ENCODE measurements around the gene HSPB1.
"Not testable (repeated sequence)": the region's sequence is repeated elsewhere in the genome, so short reads cannot be mapped to it uniquely, and the experiment has no call there.

Gene HSPB1

DNA sequence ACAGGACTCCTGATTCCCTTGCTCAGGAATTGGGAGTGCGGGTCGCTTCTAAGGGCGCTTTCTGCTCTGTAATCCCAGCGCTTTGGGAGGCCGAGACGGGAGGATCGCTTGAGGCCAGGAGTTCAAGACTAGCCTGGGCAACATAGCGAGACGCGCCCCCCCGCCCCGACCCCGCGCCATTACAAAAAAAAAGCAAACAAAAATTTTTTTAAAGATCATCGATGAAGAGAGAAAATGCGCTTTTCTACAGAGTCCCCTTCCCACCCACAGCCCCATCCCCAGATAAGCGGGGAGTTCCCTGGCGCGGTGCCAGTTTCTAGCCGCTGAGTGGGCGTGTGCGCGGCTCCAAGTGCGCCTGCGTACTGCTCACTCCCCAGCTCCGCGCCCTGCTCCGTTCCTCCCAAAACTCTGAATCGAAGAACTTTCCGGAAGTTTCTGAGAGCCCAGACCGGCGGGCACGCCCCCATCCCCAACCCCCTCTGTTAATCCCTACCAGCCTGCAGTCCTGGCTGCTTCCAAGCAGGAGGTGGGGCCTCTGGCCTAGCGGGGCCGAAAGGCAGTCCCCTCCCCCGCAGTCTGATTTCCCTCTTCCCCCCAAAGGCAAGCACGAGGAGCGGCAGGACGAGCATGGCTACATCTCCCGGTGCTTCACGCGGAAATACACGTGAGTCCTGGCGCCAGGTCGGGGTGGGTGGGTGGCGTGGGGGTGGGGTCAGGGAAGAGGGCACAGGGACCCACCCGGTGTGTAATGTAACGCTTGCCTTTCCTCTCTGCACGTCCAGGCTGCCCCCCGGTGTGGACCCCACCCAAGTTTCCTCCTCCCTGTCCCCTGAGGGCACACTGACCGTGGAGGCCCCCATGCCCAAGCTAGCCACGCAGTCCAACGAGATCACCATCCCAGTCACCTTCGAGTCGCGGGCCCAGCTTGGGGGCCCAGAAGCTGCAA lies 1.0 kb downstream of the HSPB1 start:
- peaks cover 4% of the 10 kb centered on the region for H3K36me3 Mint-ChIP-seq (ENCODE audit: insufficient read depth)
- peak; percentile 55 to 58 (median 57) for DNase-seq
- H3K4me1 Mint-ChIP-seq (ENCODE audit: low read depth in 2 of 2) = peaks cover 10 to 13% of the 10 kb centered on the region in 2 donors
- H3K9me3 Mint-ChIP-seq = no peaks in the 10 kb centered on the region
- H3K27ac Mint-ChIP-seq = peak overlapping the region; percentile 83 to 92
- ATAC-seq (replicated peaks) = peak; percentile 60
- peak overlapping the region; percentile 93 to 95 for H3K4me3 Mint-ChIP-seq
- no peaks in the 10 kb centered on the region for H3K27me3 Mint-ChIP-seq

DNA sequence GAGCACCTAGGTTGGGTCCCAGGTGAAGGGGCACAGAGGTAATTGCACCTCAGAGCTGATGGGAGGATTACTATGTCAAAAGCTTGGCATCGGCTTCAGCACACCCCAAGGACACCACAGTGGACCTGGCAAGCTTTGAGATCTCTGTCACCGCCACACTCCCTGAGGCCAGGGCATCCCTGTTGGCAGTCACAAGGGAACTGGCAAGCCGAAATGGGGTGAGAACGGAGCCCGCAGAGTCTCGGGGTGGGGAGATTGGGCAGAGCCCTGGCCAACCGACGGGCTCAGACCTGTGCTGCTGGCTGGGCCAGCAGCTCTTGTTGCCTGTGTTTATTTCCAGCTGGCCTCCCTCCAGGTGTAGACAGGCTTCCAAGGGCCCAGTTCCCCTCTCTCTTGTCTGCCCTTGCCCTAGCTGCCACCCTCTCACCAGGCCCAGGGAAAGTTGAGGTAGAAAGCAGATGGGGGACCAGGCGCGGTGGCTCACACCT lies 2.5 kb downstream of the HSPB1 start:
- no peak overlapping the region for H3K27ac Mint-ChIP-seq
- H3K27me3 Mint-ChIP-seq = no peaks in the 10 kb centered on the region
- peaks cover 4% of the 10 kb centered on the region for H3K36me3 Mint-ChIP-seq (ENCODE audit: insufficient read depth)
- peaks cover 10 to 13% of the 10 kb centered on the region in 2 donors for H3K4me1 Mint-ChIP-seq (ENCODE audit: low read depth in 2 of 2)
- peak overlapping the region in 1 of 2 donors; percentile 21 for H3K4me3 Mint-ChIP-seq
- H3K9me3 Mint-ChIP-seq = no peaks in the 10 kb centered on the region
- DNase-seq (no peak), ATAC-seq (replicated peaks) (no peak)

DNA sequence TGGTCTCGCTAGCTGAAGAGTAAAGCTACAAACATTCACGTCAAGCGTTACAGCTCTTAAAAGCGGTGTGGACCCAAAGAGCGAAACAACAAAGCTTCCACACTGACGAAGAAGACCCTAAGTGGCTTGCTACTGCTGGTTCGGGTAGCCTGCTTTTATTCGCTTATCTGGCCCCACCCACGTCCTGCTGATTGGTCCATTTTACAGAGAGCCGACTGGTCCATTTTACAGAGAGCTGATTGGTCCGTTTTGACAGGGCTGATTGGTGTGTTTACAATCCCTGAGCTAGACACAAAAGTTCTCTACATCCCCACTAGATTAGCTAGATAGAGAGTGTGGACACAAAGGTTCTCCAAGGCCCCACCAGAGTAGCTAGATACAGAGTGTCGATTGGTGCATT lies 6.4 kb downstream of the HSPB1 start:
- not testable (repeated sequence) for DNase-seq; H3K4me1 Mint-ChIP-seq (ENCODE audit: low read depth in 2 of 2); H3K36me3 Mint-ChIP-seq (ENCODE audit: insufficient read depth); H3K9me3 Mint-ChIP-seq; ATAC-seq (replicated peaks); H3K27me3 Mint-ChIP-seq; H3K27ac Mint-ChIP-seq; H3K4me3 Mint-ChIP-seq

DNA sequence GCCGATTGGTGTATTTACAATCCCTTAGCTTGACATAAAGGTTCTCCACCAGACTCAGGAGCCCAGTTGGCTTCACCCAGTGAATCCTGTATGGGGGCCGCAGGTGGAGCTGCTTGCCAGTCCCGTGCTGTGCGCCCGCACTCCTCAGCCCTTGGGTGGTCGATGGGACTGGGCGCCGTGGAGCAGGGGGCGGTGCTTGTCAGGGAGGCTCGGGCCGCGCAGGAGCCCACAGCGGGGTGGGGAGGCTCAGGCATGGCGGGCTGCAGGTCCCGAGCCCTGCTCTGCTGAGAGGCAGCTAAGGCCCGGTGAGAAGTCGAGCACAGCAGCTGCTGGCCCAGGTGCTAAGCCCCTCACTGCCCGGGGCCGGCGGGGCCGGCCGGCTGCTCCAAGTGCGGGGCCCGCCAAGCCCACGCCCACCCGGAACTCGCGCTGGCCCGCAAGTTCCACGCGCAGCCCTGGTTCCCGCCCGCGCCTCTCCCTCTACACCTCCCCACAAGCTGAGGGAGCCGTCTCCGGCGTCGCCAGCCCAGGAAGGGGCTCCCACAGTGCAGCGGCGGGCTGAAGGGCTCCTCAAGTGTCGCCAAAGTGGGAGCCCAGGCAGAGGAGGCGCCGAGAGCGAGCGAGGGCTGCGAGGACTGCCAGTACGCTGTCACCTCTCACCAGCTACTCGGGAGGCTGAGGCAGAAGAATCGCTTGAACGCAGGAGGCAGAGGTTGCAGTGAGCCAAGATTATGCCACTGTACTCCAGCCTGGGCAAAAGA lies 7.0 kb downstream of the HSPB1 start:
- not testable (repeated sequence) for H3K27me3 Mint-ChIP-seq; ATAC-seq (replicated peaks)

DNA sequence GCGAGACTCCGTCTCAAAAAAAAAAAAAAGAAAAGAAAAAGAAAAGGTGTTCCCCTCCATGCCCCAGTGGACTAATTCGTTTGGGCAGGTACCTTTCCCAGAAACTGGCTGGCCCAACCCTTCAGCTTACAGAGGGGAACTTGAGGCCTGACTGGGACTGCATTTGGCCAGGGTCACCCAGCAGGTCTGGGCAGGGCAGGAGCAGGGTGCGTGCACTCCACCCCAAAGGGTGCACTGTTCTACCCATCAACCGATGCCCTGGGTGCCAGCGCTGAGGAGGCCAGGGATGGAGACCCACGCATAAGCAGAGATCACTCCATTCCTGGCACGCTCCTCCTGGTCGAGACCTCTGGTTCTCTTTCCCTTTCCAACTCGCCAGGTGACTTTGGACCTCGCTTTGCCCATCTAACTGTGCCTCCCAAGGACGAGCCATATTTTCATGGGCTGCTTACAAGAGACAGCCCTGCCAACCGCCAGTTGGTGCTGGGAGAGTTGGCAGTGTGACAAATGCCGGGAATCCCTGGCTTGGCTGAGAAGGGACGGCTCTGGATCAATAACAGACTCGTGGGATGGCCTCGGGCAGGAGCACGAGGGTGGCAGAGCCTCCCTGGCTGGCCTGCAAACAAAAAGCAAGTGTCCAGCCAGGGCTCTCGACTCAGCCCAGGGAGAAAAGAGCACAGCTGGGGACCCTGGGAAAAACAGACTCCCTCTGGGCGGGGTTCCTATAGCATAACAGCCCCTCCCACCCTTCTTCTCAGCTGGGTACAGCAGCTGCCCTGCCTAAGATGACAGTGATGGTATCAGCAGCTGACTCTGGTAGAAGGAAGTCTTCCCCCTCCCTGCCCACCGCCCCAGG lies 7.9 kb downstream of the HSPB1 start:
- peaks cover 3% of the 10 kb centered on the region for H3K36me3 Mint-ChIP-seq (ENCODE audit: insufficient read depth)
- H3K4me1 Mint-ChIP-seq (ENCODE audit: low read depth in 2 of 2) = peaks cover 4 to 6% of the 10 kb centered on the region in 2 donors
- no peaks in the 10 kb centered on the region for H3K27me3 Mint-ChIP-seq
- DNase-seq (no peak), ATAC-seq (replicated peaks) (no peak)
- H3K4me3 Mint-ChIP-seq = no peak overlapping the region
- no peaks in the 10 kb centered on the region for H3K9me3 Mint-ChIP-seq
- H3K27ac Mint-ChIP-seq = no peak overlapping the region

More for the DNA sequence above, 7.0 kb downstream of the HSPB1 start:
- not testable (repeated sequence) for H3K4me3 Mint-ChIP-seq; H3K4me1 Mint-ChIP-seq (ENCODE audit: low read depth in 2 of 2); DNase-seq; H3K9me3 Mint-ChIP-seq; H3K36me3 Mint-ChIP-seq (ENCODE audit: insufficient read depth); H3K27ac Mint-ChIP-seq

DNA sequence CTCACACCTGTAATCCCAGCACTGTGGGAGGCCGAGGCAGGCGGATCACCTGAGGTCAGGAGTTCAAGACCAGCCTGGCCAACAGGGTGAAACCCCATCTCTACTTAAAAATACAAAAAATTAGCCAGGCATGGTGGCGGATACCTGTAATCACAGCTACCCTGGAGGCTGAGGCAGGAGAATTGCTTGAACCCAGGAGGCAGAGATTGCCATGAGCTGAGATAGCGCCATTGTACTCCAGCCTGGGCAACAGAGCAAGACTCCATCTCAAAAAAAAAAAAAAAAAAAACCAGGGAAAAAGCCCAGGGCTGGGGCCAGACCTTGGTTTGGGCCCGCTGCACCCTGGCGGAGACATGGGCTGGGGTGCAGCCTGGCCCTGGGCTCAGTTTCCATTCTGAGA lies 9.4 kb downstream of the HSPB1 start:
- H3K4me3 Mint-ChIP-seq; ATAC-seq (replicated peaks); H3K9me3 Mint-ChIP-seq; H3K36me3 Mint-ChIP-seq (ENCODE audit: insufficient read depth); H3K27ac Mint-ChIP-seq; DNase-seq; H3K27me3 Mint-ChIP-seq; H3K4me1 Mint-ChIP-seq (ENCODE audit: low read depth in 2 of 2): not testable (repeated sequence)

DNA sequence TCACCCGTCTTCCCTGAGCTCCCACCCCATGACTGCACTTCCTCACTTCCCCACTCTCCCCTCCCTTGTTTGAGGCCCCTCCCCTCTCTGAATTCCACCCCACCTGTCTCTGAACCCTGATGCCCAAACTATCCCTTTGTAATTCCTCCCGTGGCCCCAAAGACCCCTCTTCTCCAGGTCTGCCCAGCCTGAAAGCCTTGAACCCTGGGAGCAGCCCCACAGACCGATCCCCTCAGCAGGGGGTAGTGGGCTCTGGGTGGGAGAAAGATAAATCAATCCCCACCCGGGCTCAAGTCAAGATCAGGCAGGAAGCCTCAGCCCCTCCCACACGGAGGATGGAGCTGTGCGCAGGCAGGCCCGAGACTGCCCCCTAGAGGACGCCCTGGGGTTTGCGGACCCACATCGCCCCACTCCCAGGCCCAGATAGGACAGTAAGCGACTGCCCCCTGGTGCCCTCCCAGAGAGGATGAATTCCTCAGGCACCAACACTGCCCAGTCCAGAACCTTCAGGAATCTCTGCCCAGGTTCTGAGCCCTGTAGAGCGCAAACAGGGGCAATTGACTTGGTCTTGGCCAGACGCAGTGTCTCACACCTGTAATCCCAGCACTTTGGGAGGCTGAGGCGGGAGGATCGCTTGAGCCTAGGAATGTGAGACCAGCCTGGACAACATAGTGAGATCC lies 11.7 kb downstream of the HSPB1 start:
- Mint-ChIP-seq H3K9me3 (no peaks in the 10 kb centered on the region), H3K4me1 (ENCODE audit: low read depth in 2 of 2) (peaks cover 20% of the 10 kb centered on the region in 2 donors), H3K36me3 (ENCODE audit: insufficient read depth) (peaks cover 12% of the 10 kb centered on the region), H3K27me3 (no peaks in the 10 kb centered on the region), H3K4me3 (peak overlapping the region; percentile 33 to 54), H3K27ac (peak overlapping the region in 1 of 2 donors; percentile 10)
- DNase-seq (peak; percentile 95 to 96 (median 96)), ATAC-seq (replicated peaks) (peak; percentile 61)

DNA sequence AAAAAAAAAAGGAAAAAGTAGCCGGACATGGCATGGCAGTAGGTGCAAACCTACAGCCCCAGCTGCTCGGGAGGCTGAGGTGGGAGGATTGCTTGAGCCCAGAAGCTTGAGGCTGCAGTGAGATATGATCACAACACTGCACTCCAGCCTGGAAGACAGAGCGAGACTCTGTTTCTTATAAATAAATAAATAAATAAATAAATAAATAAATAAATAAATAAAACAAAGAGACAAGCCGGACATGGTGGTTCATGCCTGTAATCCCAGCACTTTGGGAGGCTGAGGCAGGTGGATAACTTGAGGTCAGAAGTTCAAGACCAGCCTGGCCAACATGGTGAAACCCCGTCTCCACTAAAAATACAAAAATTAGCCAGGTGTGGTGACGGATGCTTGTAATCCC lies 12.3 kb downstream of the HSPB1 start:
- Mint-ChIP-seq H3K4me1 (ENCODE audit: low read depth in 2 of 2) (peaks cover 21 to 22% of the 10 kb centered on the region in 2 donors), H3K36me3 (ENCODE audit: insufficient read depth) (peaks cover 12% of the 10 kb centered on the region)
- ATAC-seq (replicated peaks); H3K27ac Mint-ChIP-seq; H3K4me3 Mint-ChIP-seq; H3K9me3 Mint-ChIP-seq; H3K27me3 Mint-ChIP-seq; DNase-seq: not testable (repeated sequence)

DNA sequence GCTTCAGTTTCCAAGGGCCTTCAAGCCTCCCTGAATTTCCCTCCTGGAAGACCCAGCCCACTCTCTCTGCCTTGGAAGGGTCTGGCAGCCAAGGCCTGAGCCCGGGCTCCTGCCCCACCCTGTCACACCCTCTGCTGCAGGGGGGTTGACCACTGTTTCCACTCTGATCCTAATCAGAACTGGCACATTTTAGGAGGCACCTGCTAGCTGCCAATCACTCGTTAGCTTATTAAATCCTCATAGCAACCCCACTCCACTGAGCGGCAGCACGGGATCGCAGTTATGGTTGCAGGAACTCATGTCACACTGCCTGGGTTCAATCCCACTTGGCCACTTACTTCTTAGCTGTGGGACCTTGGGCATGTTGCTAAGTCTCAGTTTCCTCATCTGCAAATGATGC lies 12.9 kb downstream of the HSPB1 start:
- Mint-ChIP-seq H3K4me1 (ENCODE audit: low read depth in 2 of 2) (peaks cover 22 to 26% of the 10 kb centered on the region in 2 donors), H3K9me3 (no peaks in the 10 kb centered on the region), H3K4me3 (no peak overlapping the region), H3K36me3 (ENCODE audit: insufficient read depth) (peaks cover 12% of the 10 kb centered on the region), H3K27me3 (no peaks in the 10 kb centered on the region), H3K27ac (no peak overlapping the region)
- DNase-seq = no peak
- ATAC-seq (replicated peaks) = no peak

DNA sequence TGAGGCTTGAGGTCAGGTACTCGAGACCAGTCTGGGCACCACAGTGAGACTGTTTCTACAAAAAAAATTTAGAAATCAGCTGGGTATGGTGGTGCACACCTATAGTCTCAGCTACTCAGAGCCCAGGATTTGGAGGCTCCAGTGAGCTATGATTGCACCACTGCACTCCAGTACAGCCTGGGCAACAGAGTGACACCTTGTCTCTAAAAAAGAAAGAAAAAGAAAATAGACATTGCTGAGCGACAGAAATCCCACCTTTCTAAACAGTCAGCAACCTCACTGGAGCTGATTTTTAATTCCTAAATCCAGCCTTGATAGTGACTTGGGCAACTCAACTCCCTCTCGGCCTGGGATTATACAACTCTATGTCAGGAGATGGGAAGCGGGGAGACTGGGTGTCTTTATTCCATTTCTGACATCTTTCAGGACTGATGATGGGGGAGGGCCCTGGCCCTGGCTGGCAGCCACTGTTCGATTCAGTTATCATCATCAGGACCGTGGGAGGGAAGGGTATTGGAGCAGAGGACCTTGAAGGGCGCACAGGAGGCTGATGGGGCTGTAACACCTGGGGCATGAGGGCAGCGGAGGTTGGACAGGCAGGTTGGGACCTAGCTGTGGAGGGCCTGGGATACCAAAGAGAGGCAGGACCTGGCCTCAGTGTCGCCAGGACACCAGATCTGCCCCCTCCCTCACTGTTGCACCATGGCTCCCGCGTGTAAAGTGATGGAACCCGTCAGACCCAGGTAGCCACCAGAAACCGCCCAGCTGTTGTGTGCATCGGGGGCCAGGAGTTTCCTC lies 14.7 kb downstream of the HSPB1 start:
- ATAC-seq (replicated peaks) = no peak
- peak overlapping the region; percentile 92 to 97 for H3K4me3 Mint-ChIP-seq

DNA sequence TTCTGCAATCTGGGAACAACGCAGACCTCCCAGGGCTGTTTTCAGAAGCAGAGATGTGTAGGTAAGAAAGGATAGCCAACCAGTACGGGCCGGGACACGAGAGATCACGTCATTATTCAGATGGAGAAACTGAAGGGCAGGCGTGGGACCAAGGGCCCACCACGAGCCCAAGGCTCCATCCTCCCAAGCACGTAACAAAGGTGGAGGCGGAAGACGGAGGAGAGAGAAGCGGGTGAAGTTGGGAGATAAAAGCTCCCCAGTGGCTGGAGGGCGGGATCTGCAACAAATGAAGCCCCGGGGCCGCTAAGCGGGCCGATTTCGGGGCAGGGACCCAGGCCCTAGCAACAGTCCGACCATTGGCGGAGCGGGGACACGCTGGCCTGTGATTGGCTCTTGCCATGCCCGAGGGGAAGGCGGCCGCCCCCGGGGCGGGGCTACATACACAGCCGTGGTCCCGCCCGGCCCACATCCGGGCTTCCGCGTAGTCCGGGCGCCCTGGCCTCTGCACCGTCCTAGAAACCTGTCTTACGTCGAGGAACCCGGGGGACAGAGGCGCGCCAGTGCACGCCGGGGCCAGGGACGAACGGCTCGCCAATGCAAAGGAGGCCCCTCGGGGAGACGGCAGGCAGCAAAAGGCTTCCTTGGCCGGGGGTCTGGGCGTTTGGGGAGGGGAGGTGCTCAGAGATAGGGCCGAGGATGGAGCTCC lies 15.5 kb downstream of the HSPB1 start:
- Mint-ChIP-seq H3K9me3 (no peaks in the 10 kb centered on the region), H3K27ac (peak overlapping the region; percentile 81 to 90), H3K27me3 (no peaks in the 10 kb centered on the region), H3K4me3 (peak overlapping the region; percentile 92 to 97), H3K36me3 (ENCODE audit: insufficient read depth) (peaks cover 20% of the 10 kb centered on the region), H3K4me1 (ENCODE audit: low read depth in 2 of 2) (peaks cover 22 to 26% of the 10 kb centered on the region in 2 donors)
- ATAC-seq (replicated peaks) (peak; percentile 93), DNase-seq (peak; percentile 91 to 93 (median 93))

More for the DNA sequence above, 14.7 kb downstream of the HSPB1 start:
- peak overlapping the region; percentile 81 to 90 for H3K27ac Mint-ChIP-seq
- no peak for DNase-seq
- peaks cover 22 to 26% of the 10 kb centered on the region in 2 donors for H3K4me1 Mint-ChIP-seq (ENCODE audit: low read depth in 2 of 2)
- no peaks in the 10 kb centered on the region for H3K27me3 Mint-ChIP-seq
- peaks cover 17% of the 10 kb centered on the region for H3K36me3 Mint-ChIP-seq (ENCODE audit: insufficient read depth)
- no peaks in the 10 kb centered on the region for H3K9me3 Mint-ChIP-seq

All from effector memory CD8-positive, alpha-beta T cell (primary cell).